HG03108 (cell line): ENCODE results near the gene NRG3.

Experiments
- ATAC-seq: cut with Tn5 transposase; IDR thresholded peaks from one replicate; pipeline ENCODE4 v1.9.1; 2021; ENCODE audit warnings: moderate library complexity; ENCODE audit not compliant: unreplicated experiment

The NRG3 gene

GRCh38 chr10:82084904-82085303 lies 209.9 kb downstream of the NRG3 start:
- no peak for ATAC-seq

GRCh38 chr10:82089327-82089726 lies 214.3 kb downstream of the NRG3 start:
- ATAC-seq: no peak

- ATAC-seq: no peak
These were observed 216.4 kb downstream of the NRG3 start for GRCh38 chr10:82091413-82091812.

- no peak for ATAC-seq
These were observed 217.1 kb downstream of the NRG3 start for GRCh38 chr10:82092111-82092510.

- no peak for ATAC-seq
These were observed 249.7 kb downstream of the NRG3 start for GRCh38 chr10:82124713-82125112.

- ATAC-seq: no peak
These were observed 253.5 kb downstream of the NRG3 start for GRCh38 chr10:82128527-82128926.

GRCh38 chr10:82136103-82136502 lies 261.1 kb downstream of the NRG3 start:
- ATAC-seq: no peak

GRCh38 chr10:82144153-82144552 lies 269.2 kb downstream of the NRG3 start:
- ATAC-seq: no peak

GRCh38 chr10:82148764-82149163 lies 273.8 kb downstream of the NRG3 start:
- no peak for ATAC-seq

GRCh38 chr10:82149674-82150073 lies 274.7 kb downstream of the NRG3 start:
- ATAC-seq: no peak

- no peak for ATAC-seq
These were observed 275.3 kb downstream of the NRG3 start for GRCh38 chr10:82150123-82150900.

- no peak for ATAC-seq
These were observed 285.3 kb downstream of the NRG3 start for GRCh38 chr10:82160307-82160706.

- ATAC-seq: no peak
These were observed 286.3 kb downstream of the NRG3 start for GRCh38 chr10:82161264-82161663.

- ATAC-seq: no peak
These were observed 287.7 kb downstream of the NRG3 start for GRCh38 chr10:82162549-82163195.

- no peak for ATAC-seq
These were observed 296.9 kb downstream of the NRG3 start for GRCh38 chr10:82171899-82172298.

- no peak for ATAC-seq
These were observed 301.6 kb downstream of the NRG3 start for GRCh38 chr10:82176587-82176986.

GRCh38 chr10:82190432-82191260 lies 315.7 kb downstream of the NRG3 start:
- no peak for ATAC-seq

GRCh38 chr10:82191653-82192052 lies 316.7 kb downstream of the NRG3 start:
- ATAC-seq: no peak

- no peak for ATAC-seq
These were observed 317.7 kb downstream of the NRG3 start for GRCh38 chr10:82192665-82193064.

- ATAC-seq: no peak
These were observed 319.4 kb downstream of the NRG3 start for GRCh38 chr10:82194419-82194818.

GRCh38 chr10:82206831-82207230 lies 331.8 kb downstream of the NRG3 start:
- no peak for ATAC-seq

- ATAC-seq: no peak
These were observed 333.7 kb downstream of the NRG3 start for GRCh38 chr10:82208726-82209125.
